IPS-20b (cell line): ENCODE measurements around the gene C8A.

Experiments used
- H3K27ac ChIP-seq: one replicate; pipeline ENCODE4 v1.5.1; 2013; ENCODE audit warnings: low read length
- H3K27me3 ChIP-seq: 2 replicates; pipeline ENCODE4 v1.6.1; 2013; ENCODE audit warnings: mild to moderate bottlenecking, low read length, inconsistent platforms; ENCODE audit not compliant: insufficient read depth
- H3K36me3 ChIP-seq: 2 replicates; pipeline ENCODE4 v1.6.1; 2013; ENCODE audit warnings: low read depth, mild to moderate bottlenecking, inconsistent platforms, low read length, moderate library complexity; ENCODE audit not compliant: insufficient read depth
- H3K4me1 ChIP-seq: 2 replicates; pipeline ENCODE4 v1.6.1; 2013; ENCODE audit warnings: mild to moderate bottlenecking, control low read depth, inconsistent platforms, low read length, moderate library complexity; ENCODE audit not compliant: insufficient read depth
- H3K4me3 ChIP-seq: 2 replicates; pipeline ENCODE4 v1.5.1; 2013; ENCODE audit warnings: mild to moderate bottlenecking, low read length, inconsistent platforms
- H3K9ac ChIP-seq: 2 replicates; pipeline ENCODE4 v1.6.1; 2013; ENCODE audit warnings: low read depth, mild to moderate bottlenecking, inconsistent platforms, low read length, moderate library complexity
- H3K9me3 ChIP-seq: 2 replicates; pipeline ENCODE4 v1.6.1; 2013; ENCODE audit warnings: mild to moderate bottlenecking, low read depth, low read length, inconsistent platforms; ENCODE audit not compliant: insufficient read depth

C8A gene

DNA sequence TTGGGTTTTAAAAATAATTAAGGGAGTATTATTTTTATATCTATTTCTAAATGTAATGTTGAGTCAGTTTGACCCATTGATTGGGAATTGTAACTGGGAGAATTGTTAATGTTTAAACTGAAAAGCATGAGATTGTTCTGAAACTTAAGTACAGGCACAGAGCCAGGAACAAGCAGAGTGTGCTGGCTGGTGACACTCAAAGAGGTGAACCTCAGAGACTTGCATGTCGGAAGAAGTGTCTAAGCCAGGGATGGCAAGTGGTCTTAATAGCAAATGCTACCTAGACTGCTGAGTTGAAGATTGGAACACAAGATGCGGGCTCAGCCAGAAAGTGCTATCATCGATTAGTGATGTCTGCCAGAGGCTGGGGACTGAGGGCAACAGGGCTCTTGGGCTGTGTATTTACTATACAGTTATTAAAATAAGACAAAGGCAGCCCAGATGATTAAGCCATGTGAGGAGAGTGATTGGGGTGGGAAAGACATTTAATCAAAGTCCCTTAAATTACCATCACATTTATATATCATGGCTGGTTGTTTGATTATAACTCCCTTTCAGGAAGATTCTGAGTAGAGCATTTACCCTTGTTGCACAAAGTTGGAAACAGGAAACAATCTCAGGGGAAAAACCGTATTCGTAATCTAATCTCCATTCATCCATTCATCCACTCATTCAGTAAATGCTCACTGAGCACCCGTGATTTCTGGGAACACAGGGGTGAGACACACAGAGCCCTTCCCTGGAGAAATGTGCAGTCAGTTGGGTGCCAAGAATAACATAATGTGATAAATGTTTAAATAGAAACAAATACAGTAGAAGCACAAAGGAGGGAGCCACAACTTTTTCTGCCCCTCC, 42.8 kb downstream of the C8A start:
- Histone ChIP-seq H3K9ac (no peak overlapping the region), H3K4me3 (no peak overlapping the region), H3K27ac (no peak overlapping the region), H3K27me3 (no peaks in the 10 kb centered on the region), H3K9me3 (no peaks in the 10 kb centered on the region), H3K4me1 (no peaks in the 10 kb centered on the region), H3K36me3 (no peaks in the 10 kb centered on the region)

DNA sequence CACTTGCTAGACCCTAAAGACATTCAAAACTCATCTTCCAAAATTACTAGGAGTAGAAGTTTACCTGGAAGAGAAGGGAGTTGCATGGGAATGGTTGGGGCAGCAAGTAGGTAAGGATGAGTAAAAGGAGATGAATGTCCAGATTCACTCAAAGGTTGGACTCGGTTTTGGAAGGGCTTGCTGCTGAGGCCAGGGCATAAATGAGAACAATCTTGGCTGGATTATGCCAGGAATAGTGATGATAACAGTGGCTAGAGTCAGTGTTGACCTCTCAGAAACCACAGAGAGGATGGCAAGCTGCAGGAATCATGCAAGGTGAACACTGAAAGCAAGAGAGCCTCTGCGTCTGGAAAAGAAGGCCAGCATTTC, 43.4 kb downstream of the C8A start:
- Histone ChIP-seq H3K9me3 (no peaks in the 10 kb centered on the region), H3K4me1 (no peaks in the 10 kb centered on the region), H3K36me3 (no peaks in the 10 kb centered on the region), H3K9ac (no peak overlapping the region), H3K4me3 (no peak overlapping the region), H3K27ac (no peak overlapping the region), H3K27me3 (no peaks in the 10 kb centered on the region)

DNA sequence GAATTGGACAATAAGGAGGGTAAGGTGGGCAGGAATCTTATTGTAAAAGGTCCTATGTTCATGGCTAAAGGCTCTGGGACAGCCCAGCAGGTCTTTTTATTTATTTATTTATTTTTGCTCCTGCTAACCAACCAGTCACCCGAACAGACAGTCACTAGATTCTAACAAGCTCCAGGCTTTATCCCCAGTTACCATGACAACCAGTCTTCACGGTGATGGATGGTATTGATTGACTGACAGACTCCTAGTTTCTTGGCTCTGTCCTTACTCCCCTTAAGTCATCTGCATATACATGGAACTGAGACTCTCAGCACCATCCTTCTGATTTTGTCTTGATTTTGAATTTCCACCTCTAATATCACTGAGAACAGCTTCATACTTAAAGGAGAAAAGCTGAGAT, 44.3 kb downstream of the C8A start:
- Histone ChIP-seq H3K27me3 (no peaks in the 10 kb centered on the region), H3K36me3 (no peaks in the 10 kb centered on the region), H3K9ac (no peak overlapping the region), H3K4me3 (no peak overlapping the region), H3K27ac (no peak overlapping the region), H3K4me1 (no peaks in the 10 kb centered on the region), H3K9me3 (no peaks in the 10 kb centered on the region)

DNA sequence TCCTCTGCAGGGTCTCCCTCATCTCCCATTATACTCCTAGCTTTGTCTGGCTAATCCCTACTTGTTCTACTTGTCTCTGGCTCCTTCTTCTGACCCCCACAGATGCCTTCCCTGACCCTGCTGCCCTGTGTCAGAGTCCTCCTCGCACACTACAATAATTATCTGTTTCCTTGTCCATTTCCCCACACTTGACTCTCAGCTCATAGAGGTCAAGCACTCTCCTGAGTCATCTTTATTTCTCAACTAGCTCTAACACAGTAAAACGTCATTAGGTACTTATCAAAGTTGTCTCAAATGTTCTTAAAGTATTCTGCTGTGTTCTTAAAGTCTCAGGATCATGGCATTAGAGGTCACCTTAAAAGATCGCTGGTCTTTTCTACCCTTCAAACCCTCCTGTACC, 47.1 kb downstream of the C8A start:
- no peaks in the 10 kb centered on the region for H3K4me1 ChIP-seq
- H3K4me3 ChIP-seq: no peak overlapping the region
- no peaks in the 10 kb centered on the region for H3K27me3 ChIP-seq
- no peaks in the 10 kb centered on the region for H3K36me3 ChIP-seq
- no peak overlapping the region for H3K9ac ChIP-seq
- H3K9me3 ChIP-seq: no peaks in the 10 kb centered on the region
- H3K27ac ChIP-seq: no peak overlapping the region

DNA sequence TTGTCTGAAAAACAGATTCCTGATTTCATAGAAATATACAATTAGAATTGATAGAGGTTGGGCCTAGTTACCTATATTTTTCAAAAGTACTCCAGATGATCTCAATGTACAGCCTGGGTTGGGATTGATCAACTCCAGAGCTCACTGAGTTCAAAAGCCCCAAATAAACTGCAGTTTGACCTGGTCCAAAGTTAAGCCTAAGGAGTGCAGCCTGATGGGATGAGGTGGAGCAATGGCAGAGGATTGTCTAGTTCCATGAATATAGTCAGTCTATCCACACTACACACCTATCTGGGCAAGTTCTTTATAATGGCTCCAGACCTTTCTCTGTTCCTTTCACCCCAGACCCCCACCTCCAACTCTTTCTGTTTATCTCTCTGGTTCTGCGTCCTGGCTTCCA, 49.2 kb downstream of the C8A start:
- H3K4me3 ChIP-seq: no peak overlapping the region
- no peak overlapping the region for H3K27ac ChIP-seq
- H3K36me3 ChIP-seq: no peaks in the 10 kb centered on the region
- no peaks in the 10 kb centered on the region for H3K4me1 ChIP-seq
- H3K27me3 ChIP-seq: no peaks in the 10 kb centered on the region
- no peaks in the 10 kb centered on the region for H3K9me3 ChIP-seq
- H3K9ac ChIP-seq: no peak overlapping the region

DNA sequence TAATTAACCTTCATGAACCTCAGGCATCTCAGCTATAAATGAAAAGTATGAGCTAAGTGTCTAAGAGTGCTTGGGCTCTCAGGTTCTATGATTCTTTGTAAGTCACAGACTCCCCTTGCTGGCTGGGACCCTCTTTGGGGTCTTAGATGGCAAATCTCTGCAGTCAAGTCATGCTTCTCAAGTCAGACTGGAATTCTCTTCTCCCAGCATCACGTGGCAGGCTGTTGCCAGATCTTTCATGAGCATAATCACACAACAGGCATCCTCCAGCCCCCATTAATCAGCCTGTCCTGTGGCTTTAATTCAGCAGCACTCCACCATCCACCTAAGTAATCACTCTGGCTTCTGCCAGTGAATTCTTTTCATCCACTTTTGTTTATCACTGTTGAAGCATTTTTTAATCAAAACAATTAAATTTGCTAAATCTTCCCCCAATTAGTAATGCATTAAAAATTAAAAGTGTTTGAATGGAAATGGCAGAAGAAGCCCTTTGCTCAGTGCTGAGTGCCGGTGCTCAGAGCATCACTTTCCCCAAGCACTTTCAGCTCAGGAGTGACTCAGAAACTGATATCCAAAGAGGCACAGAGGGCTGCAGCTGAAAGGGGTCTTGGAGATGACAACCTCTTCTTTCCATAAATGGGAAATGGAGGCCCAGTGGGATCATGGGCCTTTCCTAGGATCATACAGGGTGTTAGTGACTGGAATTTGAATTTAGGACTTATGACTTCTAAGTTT, 50.2 kb downstream of the C8A start:
- H3K4me3 ChIP-seq: no peak overlapping the region
- H3K4me1 ChIP-seq: no peaks in the 10 kb centered on the region
- no peaks in the 10 kb centered on the region for H3K36me3 ChIP-seq
- H3K27me3 ChIP-seq: no peaks in the 10 kb centered on the region
- no peak overlapping the region for H3K27ac ChIP-seq
- no peak overlapping the region for H3K9ac ChIP-seq
- no peaks in the 10 kb centered on the region for H3K9me3 ChIP-seq

DNA sequence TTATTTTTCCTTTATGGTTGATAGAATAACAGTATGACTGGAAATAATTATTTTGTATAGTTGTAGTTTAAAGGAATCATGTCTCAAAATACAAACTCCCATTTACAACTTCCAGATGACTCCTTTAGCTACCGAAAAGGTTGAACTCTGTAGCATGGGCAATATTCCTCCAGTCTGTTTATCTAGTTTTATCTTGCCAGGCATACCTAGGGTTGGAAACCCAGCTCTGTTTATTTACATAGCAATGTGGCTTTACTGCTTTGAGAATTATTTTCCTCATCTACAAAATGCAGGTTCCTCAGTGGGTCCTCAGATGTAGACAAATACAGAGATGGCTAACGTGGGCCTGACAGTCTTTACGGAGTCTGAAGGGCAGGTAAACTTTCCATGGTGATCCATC, 51.1 kb downstream of the C8A start:
- H3K9ac ChIP-seq: no peak overlapping the region
- no peaks in the 10 kb centered on the region for H3K4me1 ChIP-seq
- H3K9me3 ChIP-seq: no peaks in the 10 kb centered on the region
- H3K27ac ChIP-seq: no peak overlapping the region
- H3K4me3 ChIP-seq: no peak overlapping the region
- H3K27me3 ChIP-seq: no peaks in the 10 kb centered on the region
- H3K36me3 ChIP-seq: no peaks in the 10 kb centered on the region

DNA sequence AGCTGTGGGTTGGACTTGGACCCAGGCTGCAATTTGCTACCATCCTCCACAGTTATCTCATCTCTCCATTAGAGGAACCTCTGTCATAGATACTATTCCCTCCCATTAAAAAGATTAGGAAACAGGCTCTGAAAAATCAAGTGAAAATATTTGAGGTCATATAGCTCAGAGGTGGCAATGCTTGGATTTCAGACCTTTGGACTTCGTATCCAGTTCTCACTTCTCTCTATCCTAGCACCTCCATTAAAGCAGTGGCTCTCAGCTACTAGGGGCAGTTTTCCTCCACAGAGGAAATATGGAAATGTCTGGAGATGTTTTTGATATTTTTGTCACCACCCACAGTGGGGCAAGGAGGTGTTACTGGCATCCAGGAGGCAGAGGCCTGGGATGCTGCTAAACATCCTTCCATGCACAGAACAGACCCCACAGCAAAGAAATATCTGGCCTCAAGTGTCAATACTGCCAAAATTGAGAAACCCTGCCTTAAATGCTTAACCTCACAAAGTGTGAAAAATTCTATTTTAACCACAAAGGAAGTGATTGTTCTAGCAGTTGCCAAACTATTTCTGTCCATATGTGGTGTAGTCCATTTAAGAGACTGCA, 54.1 kb downstream of the C8A start:
- Histone ChIP-seq H3K9me3 (no peaks in the 10 kb centered on the region), H3K4me3 (no peak overlapping the region), H3K27me3 (no peaks in the 10 kb centered on the region), H3K9ac (no peak overlapping the region), H3K36me3 (no peaks in the 10 kb centered on the region), H3K4me1 (no peaks in the 10 kb centered on the region), H3K27ac (no peak overlapping the region)

DNA sequence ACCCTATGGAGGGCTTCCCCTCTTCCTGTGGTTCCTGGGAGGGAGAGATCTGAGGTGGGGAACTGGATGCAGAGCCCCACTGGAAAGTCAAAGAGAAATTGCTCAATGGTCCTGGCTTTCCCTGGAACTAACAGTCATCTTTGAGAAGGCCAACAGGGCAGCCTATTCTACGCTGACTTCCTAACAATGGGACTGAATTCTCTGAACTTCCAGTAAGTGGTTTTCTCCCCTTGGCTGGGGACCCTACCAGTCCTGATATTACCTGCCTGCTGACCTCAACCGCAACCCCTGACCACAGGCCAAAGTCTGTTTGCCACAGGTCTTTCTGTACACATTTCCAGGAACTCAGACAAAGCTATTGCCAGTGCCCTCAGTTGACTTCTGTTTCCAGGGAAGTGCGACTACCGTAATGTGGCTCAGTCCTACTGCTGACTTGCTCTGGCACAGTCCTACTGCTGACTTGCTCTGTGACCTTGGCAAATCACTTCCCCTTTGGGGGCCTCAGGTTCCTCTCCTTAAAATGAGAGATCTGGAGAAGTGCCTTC, 55.9 kb downstream of the C8A start:
- Histone ChIP-seq H3K27me3 (no peaks in the 10 kb centered on the region), H3K4me1 (no peaks in the 10 kb centered on the region), H3K36me3 (no peaks in the 10 kb centered on the region), H3K27ac (no peak overlapping the region), H3K4me3 (no peak overlapping the region), H3K9me3 (no peaks in the 10 kb centered on the region), H3K9ac (no peak overlapping the region)

DNA sequence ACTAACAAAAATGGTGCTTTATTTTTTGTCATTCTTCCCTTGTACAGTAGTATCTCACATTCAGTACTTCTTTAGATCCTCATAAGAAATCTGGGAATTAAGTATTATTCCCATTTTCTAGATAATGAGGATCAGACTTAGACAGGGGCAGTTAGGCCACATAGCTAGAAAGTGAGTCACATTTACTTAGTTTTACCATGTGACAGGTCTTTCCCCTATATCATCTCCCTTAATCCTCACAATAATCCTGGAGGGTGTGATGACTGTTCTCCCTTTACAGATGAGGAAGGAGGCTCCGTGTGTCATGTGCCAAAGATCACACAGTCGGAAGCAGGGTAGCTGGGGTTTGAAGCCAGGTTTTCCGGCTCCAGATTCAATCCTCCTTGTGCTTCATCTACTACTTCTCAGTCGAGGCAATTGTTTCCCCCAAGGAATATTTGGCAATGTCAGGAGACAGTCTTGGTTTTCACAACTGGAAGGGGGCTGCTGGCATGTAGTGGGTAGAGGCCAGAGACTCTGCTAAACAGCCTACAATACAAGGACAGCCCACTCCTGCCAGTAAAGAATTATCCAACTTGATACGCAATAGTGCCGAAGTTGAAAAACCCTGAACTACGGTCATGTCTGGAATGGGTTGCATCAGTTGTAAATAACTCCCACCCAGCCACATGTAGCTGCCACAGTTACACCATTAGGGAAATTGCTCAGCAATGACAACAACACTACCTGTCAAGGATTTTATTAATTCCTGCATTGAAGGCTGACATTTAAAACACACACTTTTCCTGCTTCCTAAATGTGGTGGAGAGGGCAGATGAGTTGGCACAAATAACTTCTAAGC, 56.7 kb downstream of the C8A start:
- Histone ChIP-seq H3K4me1 (no peaks in the 10 kb centered on the region), H3K9ac (no peak overlapping the region), H3K4me3 (no peak overlapping the region), H3K36me3 (no peaks in the 10 kb centered on the region), H3K9me3 (no peaks in the 10 kb centered on the region), H3K27me3 (no peaks in the 10 kb centered on the region), H3K27ac (no peak overlapping the region)

DNA sequence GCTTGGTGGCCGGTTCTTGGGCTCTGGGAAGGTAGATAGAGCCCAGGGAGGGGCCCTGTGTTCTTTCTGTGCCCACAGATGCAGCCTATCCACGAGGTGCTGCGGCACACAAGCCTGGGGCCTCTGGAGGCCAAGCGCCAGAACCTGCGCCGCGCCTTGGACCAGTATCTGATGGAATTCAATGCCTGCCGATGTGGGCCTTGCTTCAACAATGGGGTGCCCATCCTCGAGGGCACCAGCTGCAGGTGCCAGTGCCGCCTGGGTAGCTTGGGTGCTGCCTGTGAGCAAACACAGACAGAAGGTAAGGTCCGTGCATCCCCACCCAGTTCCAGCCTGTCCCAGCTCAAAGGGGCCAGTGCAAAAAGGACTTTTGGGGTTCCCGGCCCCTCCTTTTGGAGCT, 57.7 kb downstream of the C8A start:
- H3K9ac ChIP-seq: no peak overlapping the region
- H3K27ac ChIP-seq: no peak overlapping the region
- H3K4me1 ChIP-seq: no peaks in the 10 kb centered on the region
- H3K27me3 ChIP-seq: no peaks in the 10 kb centered on the region
- no peaks in the 10 kb centered on the region for H3K36me3 ChIP-seq
- H3K9me3 ChIP-seq: no peaks in the 10 kb centered on the region
- no peak overlapping the region for H3K4me3 ChIP-seq
